Esophagus squamous epithelium (tissue), 5 donors: Measurements from ENCODE around the gene ZNF385B. TPM values are rescaled to one million over a fixed set of nuclear protein-coding genes. Genes with fewer than 3 reads are reported as not detected.
A peak's percentile ranks its signal among the peaks of the same experiment; 100 is the strongest.

Experiments used
- DNase-seq: peaks from one replicate; lab custom pipeline; 2025; lab: John Stamatoyannopoulos, UW
- H3K27ac ChIP-seq, 4 donors: fragments of 200-600 bp; sonication (generic); one replicate each; pipeline ENCODE4 v1.5.1; 2016 to 2019; ENCODE audit warnings: mild to moderate bottlenecking in 1 of 4
- H3K27me3 ChIP-seq, 4 donors: fragments of 200-600 bp; sonication (generic); 1 replicate in 3 of 4; 2 replicates in 1 of 4; pipeline versions ENCODE4 v1.5.1 to v1.6.0; 2017 to 2021; ENCODE audit warnings: antibody characterized with exemption in 1 of 4
- H3K36me3 ChIP-seq, 3 donors: fragments of 200-600 bp; sonication (generic); one replicate each; pipeline ENCODE4 v1.5.1; 2016 to 2019
- H3K4me1 ChIP-seq, 3 donors: fragments of 200-600 bp; sonication (generic); one replicate each; pipeline ENCODE4 v1.5.1; 2017 to 2019
- H3K4me3 ChIP-seq, 4 donors: fragments of 200-600 bp; sonication (generic); 1 replicate in 3 of 4; 2 replicates in 1 of 4; pipeline ENCODE4 v1.5.1; 2016 to 2019; ENCODE audit warnings: mild to moderate bottlenecking in 2 of 4, moderate library complexity in 1 of 4
- H3K9me3 ChIP-seq, 3 donors: fragments of 200-600 bp; sonication (generic); one replicate each; pipeline ENCODE4 v1.5.1; 2016 to 2019
- POLR2A ChIP-seq, 4 donors: fragments of 450-650 bp; IDR thresholded peaks; one replicate each; pipeline ENCODE4 v1.6.1; 2017; ENCODE audit warnings: antibody characterized with exemption in 4 of 4, mild to moderate bottlenecking in 4 of 4, moderate library complexity in 3 of 4
- WGBS, 2 donors: methylation state at CpG; one replicate each; pipeline ENCODE4 v1.1.5; 2018; 5-methylcytosine and 5-hydroxymethylcytosine counted together
- intact Hi-C: fragments of 100-400 bp; cut with DNase I; formaldehyde crosslinking; loops from one replicate; pipeline ENCODE4 v1.15.0; 2022
- total RNA-seq, 4 donors: library from RNA; depleted of rRNA; stranded (reverse); fragments of >200 nt; gene quantifications; one replicate each; pipeline ENCODE4 v1.1.0, GENCODE V29; 2016
- TF ChIP-seq, protein P1 (sequence below), 6 experiments: fragments of 450-650 bp in 4 of 6; fragments of 200-600 bp in 2 of 6; sonication (generic) in 2 of 6; IDR thresholded peaks; one replicate each; pipeline ENCODE4 v1.5.1; 2016 to 2019; ENCODE audit warnings: antibody characterized with exemption in 6 of 6, mild to moderate bottlenecking in 4 of 6, moderate library complexity in 4 of 6
- donor health status: DM: yes; HTN: yes; CAD: no.

Gene ZNF385B
- total RNA-seq, result 1 to 10 TPM in 1 of 4 donors, under 1 TPM in 2, not detected in 1; 0.44 to 3.1 (median 0.44) TPM

DNA sequence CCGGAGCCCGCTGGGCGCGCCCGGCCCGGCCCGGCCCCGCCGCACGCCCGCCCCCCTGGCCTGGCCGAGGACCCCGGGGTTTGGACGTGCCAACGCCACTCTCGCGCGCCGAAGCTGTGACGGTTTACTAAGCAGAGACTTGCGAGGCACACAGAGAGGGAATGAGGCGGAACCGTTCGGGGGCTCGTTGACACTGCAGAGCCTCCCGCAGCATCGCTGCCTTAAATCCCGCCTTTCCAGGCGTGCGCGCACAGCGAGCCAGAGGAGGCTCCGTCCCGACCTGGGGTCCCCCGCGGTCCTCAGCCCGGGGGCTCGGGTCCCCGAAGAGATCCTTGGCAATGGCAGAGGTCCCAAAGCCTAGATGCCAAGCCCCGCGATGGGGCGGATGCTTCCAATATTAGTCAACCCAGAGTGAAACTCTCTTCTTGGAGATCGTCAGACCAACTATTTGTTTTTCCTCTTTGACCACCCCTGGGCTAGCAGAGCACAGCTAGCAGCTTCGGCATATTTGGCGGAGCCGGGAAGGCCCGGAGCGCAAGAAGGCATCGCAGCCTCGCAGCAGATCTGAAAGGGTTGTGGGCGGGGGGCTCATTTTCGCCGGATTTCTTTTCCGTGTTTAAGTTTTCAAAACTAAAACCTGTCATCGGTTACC is at the start of gene ZNF385B:
Gene ZNF385B, minus strand, starts transcription at position 197 of the 652 bp plus-strand sequence.
- 3 to 9% methylated on average over 13 to 23 of the region's 55 CpGs for WGBS, 2 donors
- DNase-seq, result no peak
- Histone ChIP-seq H3K27me3 (peaks cover 0 to 60% (median 0%) of the 10 kb centered on the region in 4 donors), H3K4me1 (peaks cover 4 to 31% (median 10%) of the 10 kb centered on the region in 3 donors), H3K9me3 (no peaks in the 10 kb centered on the region), H3K36me3 (no peaks in the 10 kb centered on the region), H3K27ac (peak within 1 kb of the TSS; percentile 24 to 66 (median 52)), H3K4me3 (peak within 1 kb of the TSS; percentile 32 to 68 (median 48))
- intact Hi-C loops, result no loop called here
- TF ChIP-seq, protein P1, sequence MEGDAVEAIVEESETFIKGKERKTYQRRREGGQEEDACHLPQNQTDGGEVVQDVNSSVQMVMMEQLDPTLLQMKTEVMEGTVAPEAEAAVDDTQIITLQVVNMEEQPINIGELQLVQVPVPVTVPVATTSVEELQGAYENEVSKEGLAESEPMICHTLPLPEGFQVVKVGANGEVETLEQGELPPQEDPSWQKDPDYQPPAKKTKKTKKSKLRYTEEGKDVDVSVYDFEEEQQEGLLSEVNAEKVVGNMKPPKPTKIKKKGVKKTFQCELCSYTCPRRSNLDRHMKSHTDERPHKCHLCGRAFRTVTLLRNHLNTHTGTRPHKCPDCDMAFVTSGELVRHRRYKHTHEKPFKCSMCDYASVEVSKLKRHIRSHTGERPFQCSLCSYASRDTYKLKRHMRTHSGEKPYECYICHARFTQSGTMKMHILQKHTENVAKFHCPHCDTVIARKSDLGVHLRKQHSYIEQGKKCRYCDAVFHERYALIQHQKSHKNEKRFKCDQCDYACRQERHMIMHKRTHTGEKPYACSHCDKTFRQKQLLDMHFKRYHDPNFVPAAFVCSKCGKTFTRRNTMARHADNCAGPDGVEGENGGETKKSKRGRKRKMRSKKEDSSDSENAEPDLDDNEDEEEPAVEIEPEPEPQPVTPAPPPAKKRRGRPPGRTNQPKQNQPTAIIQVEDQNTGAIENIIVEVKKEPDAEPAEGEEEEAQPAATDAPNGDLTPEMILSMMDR (IDR thresholded peaks at IDR 0.05), result no peak
- TF ChIP-seq POLR2A (IDR thresholded peaks at IDR 0.05), result no peak

DNA sequence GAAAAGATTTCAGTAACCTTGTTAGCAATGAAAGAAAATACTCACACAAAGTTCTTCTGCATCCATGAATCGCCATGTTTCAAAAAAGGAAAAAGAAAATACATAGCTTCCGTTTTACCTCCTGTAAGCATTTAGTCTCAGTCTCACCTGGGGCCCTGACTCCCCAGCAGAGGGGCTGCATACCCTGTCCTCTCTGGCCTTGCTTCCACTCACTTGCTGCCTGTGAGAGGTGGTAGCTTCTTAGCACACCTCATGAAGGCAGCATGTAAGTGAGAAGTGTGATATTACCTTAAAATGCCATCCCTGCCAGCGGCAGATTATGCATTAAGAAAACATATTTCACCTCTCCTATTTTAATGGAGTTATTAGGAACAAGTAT is 49.3 kb upstream of the ZNF385B start:
- Histone ChIP-seq H3K4me1 (no peaks in the 10 kb centered on the region), H3K4me3 (no peak overlapping the region), H3K27ac (no peak overlapping the region), H3K9me3 (no peaks in the 10 kb centered on the region), H3K36me3 (no peaks in the 10 kb centered on the region), H3K27me3 (no peaks in the 10 kb centered on the region)
- DNase-seq, result no peak
- TF ChIP-seq, protein P1 (IDR thresholded peaks at IDR 0.05), result no peak
- TF ChIP-seq POLR2A (IDR thresholded peaks at IDR 0.05), result no peak
- intact Hi-C loops, result no loop called here
- 61 to 71% methylated on average over 3 of the region's 3 CpGs for WGBS, 2 donors

DNA sequence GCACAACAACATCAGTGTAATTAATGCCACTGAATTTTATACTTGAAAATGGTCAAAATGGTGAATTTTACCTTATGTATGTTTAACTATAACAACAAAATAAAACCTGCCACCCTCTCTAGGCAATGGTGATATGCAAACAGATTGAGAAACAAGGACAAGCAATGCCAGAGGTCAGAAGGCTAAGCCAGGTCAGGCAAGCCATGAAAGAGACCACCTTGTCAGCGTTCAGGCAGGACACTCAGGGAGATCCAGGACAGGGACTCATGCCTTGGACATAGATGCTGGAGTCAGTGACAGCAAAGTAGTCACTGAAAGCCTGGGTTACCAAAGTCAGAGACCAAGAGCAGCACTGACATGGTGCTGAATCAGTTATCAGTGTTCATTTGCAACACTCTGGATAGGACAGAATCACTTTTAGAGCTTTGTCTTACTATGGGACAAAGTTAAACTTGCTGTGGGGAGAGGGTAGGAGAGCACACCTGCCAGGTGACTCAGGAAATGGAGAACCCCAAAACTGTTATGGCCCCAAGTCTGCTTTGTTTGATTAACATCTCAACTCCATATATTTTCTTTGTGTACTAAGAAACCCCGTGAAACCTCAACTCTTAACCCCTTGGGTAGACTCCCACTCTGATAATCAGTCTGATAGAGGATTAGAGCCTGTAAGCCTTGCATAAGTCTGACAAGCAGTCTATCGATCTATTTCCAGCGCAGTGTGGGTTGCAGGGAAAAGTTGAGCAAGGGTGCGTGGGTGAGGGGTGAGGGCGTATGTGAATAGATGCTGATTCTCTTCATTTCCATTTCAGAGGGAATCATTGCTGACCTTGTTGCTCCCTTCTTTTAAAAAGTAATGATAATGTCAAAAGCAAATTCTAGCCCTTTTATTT is 48.7 kb upstream of the ZNF385B start:
- Histone ChIP-seq H3K9me3 (no peaks in the 10 kb centered on the region), H3K36me3 (no peaks in the 10 kb centered on the region), H3K4me3 (no peak overlapping the region), H3K4me1 (no peaks in the 10 kb centered on the region), H3K27ac (no peak overlapping the region), H3K27me3 (no peaks in the 10 kb centered on the region)
- WGBS, 2 donors, result 61 to 79% methylated on average over 6 of the region's 6 CpGs
- TF ChIP-seq, protein P1 (IDR thresholded peaks at IDR 0.05), result no peak
- TF ChIP-seq POLR2A (IDR thresholded peaks at IDR 0.05), result no peak
- no peak for DNase-seq
- intact Hi-C loops, result no loop called here

DNA sequence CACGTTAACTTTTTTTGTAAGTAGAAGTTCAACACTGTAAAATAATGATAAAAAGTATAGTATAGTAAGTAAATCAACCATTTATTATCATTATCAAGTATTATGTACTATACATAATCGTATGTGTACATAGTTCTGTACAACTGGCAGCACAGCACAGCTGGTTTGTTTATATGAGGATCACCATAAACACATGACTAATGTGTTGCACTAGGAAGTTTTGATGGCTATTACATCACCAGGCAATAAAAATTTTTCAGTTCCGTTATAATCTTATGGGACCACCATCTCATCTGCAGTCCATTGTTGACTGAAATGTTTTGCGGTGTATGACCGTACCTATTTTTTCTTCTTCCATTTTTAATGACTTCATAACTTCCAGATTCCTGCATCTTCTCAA is 39.2 kb upstream of the ZNF385B start:
- WGBS, 2 donors, result 71 to 74% methylated on average over 5 of the region's 5 CpGs
- H3K9me3 ChIP-seq, result no peaks in the 10 kb centered on the region
- no peak for DNase-seq
- H3K4me3 ChIP-seq, result no peak overlapping the region
- H3K36me3 ChIP-seq, result no peaks in the 10 kb centered on the region
- intact Hi-C loops, result no loop called here
- no peak overlapping the region for H3K27ac ChIP-seq
- H3K27me3 ChIP-seq, result no peaks in the 10 kb centered on the region
- H3K4me1 ChIP-seq, result no peaks in the 10 kb centered on the region
- TF ChIP-seq, protein P1 (IDR thresholded peaks at IDR 0.05), result no peak
- no peak for TF ChIP-seq POLR2A (IDR thresholded peaks at IDR 0.05)

DNA sequence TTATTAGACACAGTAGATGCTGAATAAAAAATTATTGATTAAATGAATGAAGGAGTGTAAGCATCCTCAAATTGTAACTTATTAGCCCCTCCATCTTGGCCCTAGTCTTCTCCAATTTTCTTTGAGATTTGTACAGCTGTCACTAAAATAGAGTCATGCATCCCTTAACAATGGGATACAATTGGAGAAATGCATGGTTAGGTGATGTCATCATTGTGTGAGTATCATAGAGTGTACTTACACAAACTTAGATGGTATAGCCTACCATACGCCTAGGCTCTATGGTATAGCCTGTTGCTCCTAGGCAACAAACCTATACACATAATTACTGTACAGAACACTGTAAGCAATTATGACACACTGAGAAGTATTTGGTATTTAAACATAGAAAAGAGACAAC is 38.3 kb upstream of the ZNF385B start:
- WGBS, 2 donors, result 88 to 89% methylated on average over 1 of the region's 1 CpG
- Histone ChIP-seq H3K9me3 (no peaks in the 10 kb centered on the region), H3K27me3 (no peaks in the 10 kb centered on the region), H3K36me3 (no peaks in the 10 kb centered on the region), H3K4me1 (no peaks in the 10 kb centered on the region), H3K27ac (no peak overlapping the region), H3K4me3 (no peak overlapping the region)
- intact Hi-C loops, result no loop called here
- TF ChIP-seq POLR2A (IDR thresholded peaks at IDR 0.05), result no peak
- TF ChIP-seq, protein P1 (IDR thresholded peaks at IDR 0.05), result no peak
- no peak for DNase-seq
